ENCODE data around the gene GTPBP3.

- TF ChIP-seq CTCF (IDR thresholded peaks at IDR 0.05; ENCODE audit: borderline replicate concordance, extremely low read depth, low read length, poor library complexity, severe bottlenecking) = no peak
- TF ChIP-seq EZH2 (IDR thresholded peaks at IDR 0.05; ENCODE audit: borderline replicate concordance, low read depth, low read length, severe bottlenecking) = no peak
Measured at GRCh38 chr19:17332360-17332676, 5.0 kb upstream of the GTPBP3 start.

Data from DND-41 (cell line).